Ovary (tissue), 9 donors: ENCODE measurements around the gene C3. TPM values are rescaled to one million over a fixed set of nuclear protein-coding genes. Genes with fewer than 3 reads are reported as not detected.

ENCODE experiments used
- DNase-seq, 5 donors: peaks; one replicate each; pipeline ENCODE4 v3.0.0-alpha.2; 2019 to 2020
- H3K27ac ChIP-seq, 2 donors: fragments of 200-600 bp; one replicate each; pipeline versions ENCODE4 v1.5.1 to v1.8.0; 2019 to 2022
- H3K27me3 ChIP-seq: fragments of 200-600 bp; one replicate; pipeline ENCODE4 v1.8.0; 2022
- H3K36me3 ChIP-seq: fragments of 200-600 bp; sonication (generic); one replicate; pipeline ENCODE4 v1.5.1; 2019
- H3K4me1 ChIP-seq: one replicate; pipeline ENCODE4 v1.8.1; 2013; ENCODE audit warnings: mild to moderate bottlenecking, moderate library complexity; ENCODE audit not compliant: insufficient read depth
- H3K4me3 ChIP-seq: fragments of 200-600 bp; sonication (generic); one replicate; pipeline ENCODE4 v1.5.1; 2017
- H3K9me3 ChIP-seq, 2 donors: fragments of 200-600 bp in 1 of 2; sonication (generic) in 1 of 2; one replicate each; pipeline versions ENCODE4 v1.5.1 to v1.8.1; 2013 to 2019; ENCODE audit warnings: mild to moderate bottlenecking in 1 of 2, moderate library complexity in 1 of 2
- EP300 ChIP-seq: sonication (generic); formaldehyde crosslinking; IDR thresholded peaks from one replicate; pipeline ENCODE4 v1.6.1; 2017; ENCODE audit warnings: antibody characterized with exemption
- POLR2A ChIP-seq: fragments of 450-650 bp; IDR thresholded peaks from one replicate; pipeline ENCODE4 v1.6.1; 2017; ENCODE audit warnings: antibody characterized with exemption, mild to moderate bottlenecking, moderate library complexity
- WGBS, 3 donors: extraction: QIAGEN DNeasy Blood & Tissue Kit in 1 of 3; methylation state at CpG; one replicate each; pipeline versions ENCODE4 v1.1.5 to v1.1.7; 2013 to 2017; 5-methylcytosine and 5-hydroxymethylcytosine counted together
- intact Hi-C, 4 donors: fragments of 100-400 bp; cut with DNase I; formaldehyde crosslinking; loops; one replicate each; pipeline versions ENCODE4 v1.11.0 to v1.15.1; 2022 to 2023
- polyA plus RNA-seq, 2 donors: library from polyadenylated mRNA; stranded (reverse); fragments of 200-250 nt in 1 of 2; fragments of 350-450 nt in 1 of 2; fragmentation: Illumina TruSeq in 1 of 2; extraction: RNeasy Lipid Tissue Mini Kit (QIAGEN cat#74804) in 1 of 2; gene quantifications; one replicate each; pipeline ENCODE4 v1.2.3, GENCODE V29; 2013 to 2014
- total RNA-seq, 7 donors: library from RNA; depleted of rRNA in 2 of 7; stranded (reverse); fragments of >200 nt in 2 of 7; fragmentation: NEBNext Ultra II Directional in 3 of 7; extraction: Animal tissue kit (Norgen Biotek cat#: 25700) in 3 of 7; gene quantifications; one replicate each; pipeline versions ENCODE4 v1.1.0 to v1.2.4, GENCODE V29; 2016 to 2023
- TF ChIP-seq, protein P1 (sequence below), 3 donors: fragments of 450-650 bp in 2 of 3; fragments of 200-600 bp in 1 of 3; IDR thresholded peaks; one replicate each; pipeline versions ENCODE4 v1.5.1 to v1.8.0; 2016 to 2022; ENCODE audit warnings: antibody characterized with exemption in 3 of 3, mild to moderate bottlenecking in 1 of 3
- donor health status: DM: no; HTN: no; CAD: no; lungs with moderate emphysema.
- donor health status: DM: no; HTN: no; CAD: no.
- donor health status: Bipolar disorder and iron deficiency.
- donor health status: DM: yes; HTN: yes; CAD: no.
- donor health status: DM: no; HTN: no; CAD: no.
- donor health status: DM: yes; HTN: yes; CAD: no.

Gene C3
- total and polyA plus RNA-seq, 9 donors, result 130 to 3,887 (median 1,173) TPM

DNA sequence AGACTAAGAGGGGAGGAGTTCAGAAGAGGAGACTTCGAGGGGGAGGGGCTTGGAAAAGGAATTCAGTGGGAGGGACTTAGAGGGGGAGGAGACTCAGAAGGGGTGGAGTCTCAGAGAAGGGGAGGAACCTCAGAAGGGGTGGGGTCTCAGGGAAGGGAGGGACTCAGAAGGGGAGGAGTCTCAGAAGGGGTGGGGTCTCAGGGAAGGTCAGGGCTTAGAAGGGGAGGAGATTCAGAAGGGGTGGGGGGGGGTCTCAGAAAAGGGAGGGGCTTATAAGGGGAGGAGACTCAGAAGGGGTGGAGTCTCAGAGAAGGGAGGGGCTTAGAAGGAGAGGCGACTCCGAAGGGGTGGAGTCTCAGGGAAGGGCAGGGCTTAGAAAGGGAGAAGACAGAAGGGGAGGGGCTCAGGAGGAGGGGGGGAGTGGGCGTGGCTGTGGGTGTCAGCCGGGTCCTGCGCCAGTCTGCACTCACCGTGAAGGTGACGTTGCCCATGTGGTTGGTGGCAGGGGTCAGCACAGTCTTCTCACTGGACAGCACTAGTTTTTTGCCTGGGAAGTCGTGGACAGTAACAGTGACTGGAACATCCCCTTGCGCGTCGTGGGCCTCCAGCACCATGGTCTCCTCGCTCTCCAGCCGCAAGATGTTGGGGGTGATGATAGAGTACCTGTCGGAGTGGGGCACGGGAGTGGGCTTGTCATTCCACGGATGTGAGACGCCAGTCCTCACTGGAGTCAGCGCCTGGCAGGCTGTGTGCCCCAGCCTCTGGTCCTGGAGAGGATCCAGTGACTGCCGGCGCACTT, 1.5 kb downstream of the C3 start:
- Histone ChIP-seq H3K36me3 (no peaks in the 10 kb centered on the region), H3K9me3 (no peaks in the 10 kb centered on the region), H3K4me3 (peak overlapping the region; percentile 21), H3K27ac (no peak overlapping the region), H3K4me1 (peaks cover 3% of the 10 kb centered on the region), H3K27me3 (no peaks in the 10 kb centered on the region)
- DNase-seq, result peak in 3 of 5 donors; percentile 42 to 69 (median 69)
- intact Hi-C loops, result no loop called here
- no peak for TF ChIP-seq EP300
- TF ChIP-seq, protein P1, sequence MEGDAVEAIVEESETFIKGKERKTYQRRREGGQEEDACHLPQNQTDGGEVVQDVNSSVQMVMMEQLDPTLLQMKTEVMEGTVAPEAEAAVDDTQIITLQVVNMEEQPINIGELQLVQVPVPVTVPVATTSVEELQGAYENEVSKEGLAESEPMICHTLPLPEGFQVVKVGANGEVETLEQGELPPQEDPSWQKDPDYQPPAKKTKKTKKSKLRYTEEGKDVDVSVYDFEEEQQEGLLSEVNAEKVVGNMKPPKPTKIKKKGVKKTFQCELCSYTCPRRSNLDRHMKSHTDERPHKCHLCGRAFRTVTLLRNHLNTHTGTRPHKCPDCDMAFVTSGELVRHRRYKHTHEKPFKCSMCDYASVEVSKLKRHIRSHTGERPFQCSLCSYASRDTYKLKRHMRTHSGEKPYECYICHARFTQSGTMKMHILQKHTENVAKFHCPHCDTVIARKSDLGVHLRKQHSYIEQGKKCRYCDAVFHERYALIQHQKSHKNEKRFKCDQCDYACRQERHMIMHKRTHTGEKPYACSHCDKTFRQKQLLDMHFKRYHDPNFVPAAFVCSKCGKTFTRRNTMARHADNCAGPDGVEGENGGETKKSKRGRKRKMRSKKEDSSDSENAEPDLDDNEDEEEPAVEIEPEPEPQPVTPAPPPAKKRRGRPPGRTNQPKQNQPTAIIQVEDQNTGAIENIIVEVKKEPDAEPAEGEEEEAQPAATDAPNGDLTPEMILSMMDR (IDR thresholded peaks at IDR 0.05), result no peak
- WGBS, 3 donors, result 71 to 82% (median 75%) methylated on average over 21 of the region's 21 CpGs

GRCh38 chr19:6718111-6718740, 2.2 kb downstream of the C3 start:
- TF ChIP-seq, protein P1 (IDR thresholded peaks at IDR 0.05), result no peak
- no peak for TF ChIP-seq EP300
- no peak for TF ChIP-seq POLR2A
- no peak overlapping the region for H3K27ac ChIP-seq
- H3K4me1 ChIP-seq, result peaks cover 3% of the 10 kb centered on the region
- H3K36me3 ChIP-seq, result no peaks in the 10 kb centered on the region
- WGBS, 3 donors, result 51 to 75% (median 64%) methylated on average over 23 of the region's 23 CpGs
- peak in 1 of 5 donors; percentile 22 for DNase-seq
- H3K9me3 ChIP-seq, result no peaks in the 10 kb centered on the region
- H3K4me3 ChIP-seq, result no peak overlapping the region
- intact Hi-C loops, result no loop called here
- H3K27me3 ChIP-seq, result no peaks in the 10 kb centered on the region

DNA sequence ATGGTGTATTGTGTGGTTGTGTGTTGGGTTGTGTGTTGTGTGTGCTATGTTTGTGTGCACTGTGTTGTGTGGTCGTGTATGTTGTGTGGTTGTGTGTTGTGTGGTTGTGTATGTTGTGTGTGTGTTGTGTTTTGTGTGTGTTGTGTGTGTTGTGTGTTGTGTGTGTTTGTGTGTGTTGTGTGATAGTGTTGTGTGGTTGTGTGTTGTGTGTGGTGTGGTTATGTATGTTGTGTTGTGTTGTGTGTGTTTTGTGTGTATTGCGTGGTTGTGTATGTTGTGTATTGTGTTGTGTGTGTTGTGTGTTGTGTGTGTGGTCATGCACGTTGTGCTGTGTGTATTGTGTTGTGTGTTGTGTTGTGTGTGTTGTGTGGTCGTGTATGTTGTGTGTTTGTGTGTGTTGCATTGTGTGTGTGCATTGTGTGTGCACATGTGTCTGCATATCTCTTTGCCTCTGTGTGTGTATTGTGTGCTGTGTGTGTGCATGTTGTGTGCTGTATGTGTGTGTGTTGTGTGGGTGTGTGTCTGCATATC, 2.9 kb downstream of the C3 start:
- Histone ChIP-seq H3K4me3 (no peak overlapping the region), H3K27ac (no peak overlapping the region), H3K4me1 (peaks cover 3% of the 10 kb centered on the region), H3K9me3 (no peaks in the 10 kb centered on the region), H3K36me3 (no peaks in the 10 kb centered on the region), H3K27me3 (no peaks in the 10 kb centered on the region)
- intact Hi-C loops, result no loop called here
- no peak for DNase-seq
- TF ChIP-seq EP300 (no peak), POLR2A (no peak)
- TF ChIP-seq, protein P1 (IDR thresholded peaks at IDR 0.05), result no peak
- WGBS, 3 donors, result 76 to 86% (median 77%) methylated on average over 4 of the region's 4 CpGs

DNA sequence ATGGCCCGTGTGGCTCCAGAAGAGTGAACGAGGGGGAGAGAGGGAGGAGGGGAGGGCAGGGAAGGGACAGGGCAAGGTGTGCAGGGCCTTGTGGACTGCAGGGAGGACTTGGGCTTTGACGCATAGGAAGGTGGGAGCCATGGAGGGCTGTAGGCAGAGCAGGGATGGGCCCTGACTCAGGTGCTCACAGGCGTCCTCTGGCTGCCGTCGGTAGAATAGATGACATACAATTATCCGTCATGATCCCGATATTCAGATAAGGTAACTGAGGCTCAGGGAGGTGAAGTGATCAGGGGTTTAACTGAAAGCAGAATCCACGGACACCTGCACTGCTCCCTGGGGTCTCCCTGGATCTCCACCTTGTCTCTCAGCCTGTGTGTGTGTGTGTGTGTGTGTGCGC, 3.4 kb downstream of the C3 start:
- WGBS, 3 donors, result 63 to 76% (median 74%) methylated on average over 10 of the region's 10 CpGs
- no peak overlapping the region for H3K27ac ChIP-seq
- H3K36me3 ChIP-seq, result no peaks in the 10 kb centered on the region
- intact Hi-C loops, result no loop called here
- DNase-seq, result no peak
- TF ChIP-seq POLR2A, result no peak
- no peak for TF ChIP-seq EP300
- TF ChIP-seq, protein P1 (IDR thresholded peaks at IDR 0.05), result no peak
- peaks cover 3% of the 10 kb centered on the region for H3K4me1 ChIP-seq
- H3K27me3 ChIP-seq, result no peaks in the 10 kb centered on the region
- no peaks in the 10 kb centered on the region for H3K9me3 ChIP-seq
- no peak overlapping the region for H3K4me3 ChIP-seq
